GM20431 (cell line): ENCODE data around the gene NID1.
"Not testable (repeated sequence)": the region's sequence is repeated elsewhere in the genome, so short reads cannot be mapped to it uniquely, and the experiment has no call there.

Experiments used
- in situ Hi-C: fragments of 300-500 bp; cut with MseI, MboI; formaldehyde crosslinking; loops from one replicate; pipeline ENCODE4 v1.15.0; 2020; ENCODE audit warnings: low sequenced_read_pairs; ENCODE audit not compliant: unreplicated experiment

NID1 gene

GRCh38 chr1:236098267-236098666 lies 33.4 kb upstream of the NID1 start:
- in situ Hi-C loops, result no loop called here

- in situ Hi-C loops, result not testable (repeated sequence)
Observed at GRCh38 chr1:236096660-236097482, 32.0 kb upstream of the NID1 start.

DNA sequence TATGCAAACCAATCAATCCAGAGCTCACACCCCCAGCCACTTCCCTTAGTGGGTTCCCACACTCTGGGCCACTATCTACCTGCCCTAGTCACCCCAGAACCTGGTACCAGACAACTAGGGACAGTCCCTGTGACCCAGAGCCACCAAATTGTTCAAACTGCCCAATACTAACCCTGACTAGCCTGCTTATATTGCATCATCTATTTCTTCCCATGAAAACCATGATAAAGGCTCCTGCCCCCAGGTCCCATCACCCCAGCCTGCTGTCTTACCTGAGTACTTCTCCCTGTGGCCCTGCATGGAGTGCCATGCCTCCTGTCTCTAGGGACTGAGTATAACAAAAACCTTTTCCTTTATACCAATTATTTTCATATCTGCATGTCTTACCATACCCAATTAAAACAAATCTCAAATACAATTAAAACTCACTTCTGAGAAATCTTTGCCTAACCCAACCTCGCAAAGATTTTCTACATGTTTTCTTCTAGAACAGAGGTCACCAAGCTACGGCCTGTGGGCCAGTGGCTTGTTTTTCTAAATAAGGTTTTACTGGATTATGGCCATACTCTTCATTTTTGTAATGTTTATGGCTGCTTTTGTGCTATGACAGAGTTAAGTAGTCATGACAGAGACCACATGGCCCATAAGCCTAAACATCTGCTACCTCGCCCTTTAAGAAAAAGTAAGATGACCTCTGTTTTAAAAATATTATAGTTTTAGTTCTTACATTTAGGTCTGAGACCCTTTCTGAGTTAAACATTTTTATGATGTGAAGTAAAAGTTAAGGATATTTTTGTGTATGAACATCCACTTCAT lies 31.0 kb upstream of the NID1 start:
- in situ Hi-C loops, result no loop called here

DNA sequence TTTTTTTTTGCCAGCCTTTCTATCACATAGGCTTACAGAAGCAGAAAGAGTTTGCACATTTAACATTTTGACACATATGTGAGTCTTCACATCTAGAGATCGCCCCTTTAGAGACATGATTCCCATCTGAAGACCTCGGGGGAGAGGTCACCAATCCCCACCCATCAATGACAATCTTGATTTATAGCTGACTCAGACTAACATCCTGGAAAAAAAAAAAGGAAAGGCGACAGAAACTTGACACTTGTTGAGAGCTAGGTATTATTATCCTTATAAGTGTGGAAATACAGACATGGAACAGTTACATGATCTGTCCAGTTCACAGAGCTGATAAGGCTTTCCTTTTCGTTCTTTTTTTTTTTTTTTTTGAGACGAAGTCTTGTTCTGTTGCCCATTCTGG lies 28.0 kb upstream of the NID1 start:
- in situ Hi-C loops, result no loop called here

- in situ Hi-C loops, result no loop called here
Observed at GRCh38 chr1:236091933-236092318, 27.0 kb upstream of the NID1 start.

- in situ Hi-C loops, result no loop called here
Observed at GRCh38 chr1:236090741-236091147, 25.9 kb upstream of the NID1 start.

DNA sequence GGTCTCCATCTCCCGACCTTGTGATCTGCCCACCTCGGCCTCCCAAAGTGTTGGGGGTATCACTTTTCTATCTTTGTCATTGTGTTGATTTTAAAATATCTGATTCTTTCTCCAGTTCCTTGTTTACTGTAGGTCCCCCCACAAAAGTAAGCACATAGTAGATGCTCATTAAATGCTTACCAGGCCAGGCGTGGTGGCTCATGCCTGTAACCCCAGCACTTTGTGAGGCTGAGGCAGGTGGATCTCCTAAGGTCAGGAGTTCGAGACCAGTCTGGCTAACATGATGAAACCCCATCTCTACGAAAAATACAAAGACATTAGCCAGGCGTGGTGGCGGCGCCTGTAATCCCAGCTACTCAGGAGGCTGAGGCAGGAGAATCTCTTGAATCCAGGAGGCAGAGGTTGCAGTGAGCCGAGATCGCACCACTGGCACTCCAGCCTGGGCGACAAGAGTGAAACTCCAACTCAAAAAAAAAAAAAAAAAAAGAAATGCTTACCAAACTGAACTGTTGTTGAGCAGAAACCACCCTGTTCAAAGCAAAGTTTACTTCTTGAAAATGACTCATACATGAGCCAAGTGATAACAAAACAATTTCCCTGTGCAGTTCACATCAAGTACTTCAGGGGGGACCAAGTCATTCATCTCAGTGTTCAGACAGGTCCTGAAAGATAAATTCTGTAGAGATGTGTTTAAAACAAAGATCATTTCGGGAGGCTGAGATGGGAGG lies 24.3 kb upstream of the NID1 start:
- in situ Hi-C loops, result no loop called here

DNA sequence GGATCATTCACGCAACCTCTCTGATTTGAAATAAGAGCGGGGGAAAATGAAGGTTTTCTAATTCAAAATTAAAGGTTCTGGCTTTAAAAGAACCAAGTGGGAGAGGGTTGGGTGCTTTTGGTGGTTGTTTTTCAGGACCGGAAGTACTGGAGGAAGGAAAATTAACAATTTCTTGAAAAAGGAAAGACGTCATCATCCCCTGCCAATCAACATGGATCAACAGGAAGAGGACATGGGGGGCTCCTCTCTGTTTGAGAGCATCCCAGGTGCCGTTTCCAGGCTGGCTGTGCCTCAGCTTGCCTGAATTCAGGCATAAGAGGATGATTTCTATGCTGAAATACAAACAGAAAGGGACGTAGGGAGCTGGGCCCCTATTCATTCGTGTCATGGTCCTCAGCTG lies 21.6 kb upstream of the NID1 start:
- in situ Hi-C loops, result no loop called here

GRCh38 chr1:236085545-236086159 lies 20.8 kb upstream of the NID1 start:
- in situ Hi-C loops, result no loop called here

GRCh38 chr1:236084386-236084730 lies 19.5 kb upstream of the NID1 start:
- in situ Hi-C loops, result no loop called here

DNA sequence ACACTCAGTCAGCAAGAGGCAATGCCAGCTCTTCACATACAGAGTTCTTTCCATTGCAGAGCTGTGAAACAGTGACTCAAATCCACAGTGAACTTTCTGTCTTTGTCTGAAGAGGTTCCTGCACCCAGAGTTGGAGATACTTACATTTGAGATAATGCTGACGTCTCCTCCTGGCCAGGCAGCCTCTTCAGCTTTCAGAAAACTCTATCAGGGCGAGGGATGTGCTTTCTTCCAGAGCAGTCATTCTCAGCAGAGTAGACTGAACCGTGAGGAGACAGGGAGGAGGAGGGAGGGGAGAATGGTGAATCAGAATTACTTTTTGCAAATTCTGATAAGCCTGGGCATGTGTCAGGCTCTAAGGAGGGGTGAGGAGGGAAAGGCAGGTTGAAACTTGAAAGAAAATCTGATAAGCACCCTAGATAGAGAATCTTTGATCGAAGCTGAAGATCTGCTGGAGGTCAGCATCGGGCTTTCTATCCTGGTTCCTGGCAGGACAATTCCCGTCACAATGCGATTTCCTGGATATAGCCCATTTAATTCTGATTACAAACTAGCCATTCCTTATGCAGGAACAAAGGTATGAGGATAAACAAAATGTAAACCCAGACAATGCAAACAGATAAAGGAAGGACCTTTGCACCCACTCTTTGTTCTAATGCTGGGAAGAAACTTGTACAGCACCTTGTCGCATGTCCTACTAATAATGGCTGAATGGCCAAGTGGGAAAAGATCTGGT lies 18.9 kb upstream of the NID1 start:
- in situ Hi-C loops, result no loop called here

GRCh38 chr1:236082526-236082925 lies 17.6 kb upstream of the NID1 start:
- in situ Hi-C loops, result no loop called here

- in situ Hi-C loops, result no loop called here
Observed at GRCh38 chr1:236081546-236082227, 16.8 kb upstream of the NID1 start.

DNA sequence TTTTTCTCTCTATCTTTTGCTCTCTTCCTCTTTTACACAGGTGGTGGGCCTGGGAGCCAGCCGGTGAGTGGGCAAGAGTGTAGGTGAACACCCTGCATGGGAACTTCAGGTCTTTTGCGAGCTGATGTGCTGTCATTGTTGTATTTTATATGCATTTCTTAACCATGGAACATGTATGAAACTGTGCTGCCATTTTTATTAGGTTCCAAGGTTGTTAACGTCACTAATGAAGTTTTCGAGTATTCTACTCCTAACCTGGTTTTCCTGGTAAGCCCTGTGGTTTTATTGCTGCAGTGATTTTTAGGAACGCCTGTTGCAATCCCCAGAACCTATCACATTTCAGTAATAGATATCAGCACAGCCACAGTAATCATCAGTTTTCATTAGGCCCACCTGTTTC lies 14.8 kb upstream of the NID1 start:
- in situ Hi-C loops, result no loop called here

GRCh38 chr1:236078993-236079392 lies 14.1 kb upstream of the NID1 start:
- in situ Hi-C loops, result no loop called here

GRCh38 chr1:236078077-236078476 lies 13.2 kb upstream of the NID1 start:
- in situ Hi-C loops, result not testable (repeated sequence)

DNA sequence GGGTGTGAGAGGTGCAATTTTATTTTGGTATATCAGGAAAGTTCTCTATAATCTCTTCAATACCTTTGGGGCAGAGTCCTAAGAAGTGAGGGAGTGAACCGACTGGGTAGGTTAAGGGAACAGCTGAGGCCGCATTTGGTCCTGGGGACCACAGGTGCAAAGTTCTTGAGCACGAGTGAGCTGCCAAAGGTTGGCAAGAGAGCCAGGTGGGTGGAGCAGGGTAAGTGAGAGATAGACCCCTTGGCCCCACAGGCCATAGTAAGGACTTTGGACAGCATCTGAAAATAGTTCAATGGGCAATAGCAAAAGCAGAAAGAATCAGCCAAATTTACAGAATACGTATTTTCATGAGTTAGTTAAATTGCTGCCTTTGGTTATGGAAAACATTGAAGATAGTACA lies 11.0 kb upstream of the NID1 start:
- in situ Hi-C loops, result no loop called here

DNA sequence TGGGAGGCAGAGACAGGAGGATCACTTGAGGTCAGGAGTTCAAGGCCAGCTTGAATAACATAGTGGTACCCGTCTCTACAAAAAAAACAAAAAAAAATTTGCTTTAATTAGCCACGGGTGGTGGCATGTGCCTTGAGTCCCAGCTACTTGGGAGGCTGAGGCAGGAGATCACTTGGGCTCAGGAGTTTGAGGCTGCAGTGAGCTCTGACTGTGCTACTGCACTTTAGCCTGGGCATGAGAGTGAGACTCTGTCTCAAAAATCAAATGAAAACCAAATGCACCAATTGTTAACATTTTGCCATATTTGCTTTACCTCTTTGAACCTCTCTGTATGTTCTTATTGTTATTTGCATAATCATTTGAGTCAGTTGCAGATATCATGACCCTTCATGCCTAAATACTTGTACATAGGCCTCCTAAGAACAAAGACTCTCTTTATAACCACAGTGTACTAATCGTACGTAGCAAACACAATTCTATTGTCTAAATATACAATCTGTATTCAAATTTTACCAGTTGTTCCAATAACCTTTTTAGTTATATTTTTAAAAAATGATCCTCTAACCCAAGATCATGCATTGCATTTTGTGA lies 8.5 kb upstream of the NID1 start:
- in situ Hi-C loops, result no loop called here

- in situ Hi-C loops, result no loop called here
Observed at GRCh38 chr1:236072001-236072400, 7.1 kb upstream of the NID1 start.
